GM23248 (cell line): ENCODE results near the gene CIDEC. TPM values are rescaled to one million over a fixed set of nuclear protein-coding genes. Genes with fewer than 3 reads are reported as not detected.

ENCODE experiments used
- DNase-seq: peaks from one replicate; pipeline ENCODE4 v3.0.0-alpha.2; 2015
- H2AFZ ChIP-seq: fragments of 200-600 bp; sonication (generic); 2 replicates; pipeline ENCODE4 v1.6.1; 2016; ENCODE audit warnings: antibody characterized with exemption
- H3F3A ChIP-seq: fragments of 200-600 bp; sonication (generic); 2 replicates; pipeline ENCODE4 v1.6.1; 2016; ENCODE audit warnings: mild to moderate bottlenecking, antibody characterized with exemption, mixed run types; ENCODE audit not compliant: insufficient read depth
- H3K27ac ChIP-seq: fragments of 200-600 bp; sonication (generic); 2 replicates; pipeline ENCODE4 v1.5.1; 2016; ENCODE audit warnings: mild to moderate bottlenecking
- H3K27me3 ChIP-seq: fragments of 200-600 bp; sonication (generic); replicated peaks from 2 replicates; pipeline ENCODE4 v1.6.1; 2016; ENCODE audit warnings: mild to moderate bottlenecking; ENCODE audit not compliant: insufficient read depth
- H3K36me3 ChIP-seq: fragments of 200-600 bp; sonication (generic); 2 replicates; pipeline ENCODE4 v1.6.1; 2016; ENCODE audit warnings: low read depth, mild to moderate bottlenecking
- H3K4me1 ChIP-seq: fragments of 200-600 bp; sonication (generic); 2 replicates; pipeline ENCODE4 v1.6.1; 2016; ENCODE audit warnings: mild to moderate bottlenecking; ENCODE audit not compliant: insufficient read depth
- H3K4me2 ChIP-seq: fragments of 200-600 bp; sonication (generic); one replicate; pipeline ENCODE4 v1.6.1; 2016; ENCODE audit warnings: mild to moderate bottlenecking; ENCODE audit not compliant: unreplicated experiment
- H3K4me3 ChIP-seq: fragments of 200-600 bp; sonication (generic); 2 replicates; pipeline ENCODE4 v1.5.1; 2016; ENCODE audit warnings: mild to moderate bottlenecking
- H3K79me2 ChIP-seq: fragments of 200-600 bp; sonication (generic); 2 replicates; pipeline ENCODE4 v1.6.1; 2016; ENCODE audit warnings: mild to moderate bottlenecking; ENCODE audit not compliant: insufficient read depth
- H3K9ac ChIP-seq: fragments of 200-600 bp; sonication (generic); 2 replicates; pipeline ENCODE4 v1.6.1; 2016; ENCODE audit warnings: mild to moderate bottlenecking
- H3K9me2 ChIP-seq: fragments of 200-600 bp; sonication (generic); 2 replicates; pipeline ENCODE4 v1.6.1; 2016; ENCODE audit warnings: mixed run types, mild to moderate bottlenecking, moderate library complexity; ENCODE audit not compliant: insufficient read depth
- H3K9me3 ChIP-seq: fragments of 200-600 bp; sonication (generic); one replicate; pipeline ENCODE4 v1.6.1; 2017; ENCODE audit warnings: low read depth
- H4K20me1 ChIP-seq: fragments of 200-600 bp; sonication (generic); 2 replicates; pipeline ENCODE4 v1.6.0; 2016; ENCODE audit not compliant: insufficient read depth
- EZH2 ChIP-seq: fragments of 200-600 bp; sonication (generic); IDR thresholded peaks from 2 replicates; pipeline ENCODE4 v1.6.1; 2018; ENCODE audit warnings: antibody characterized with exemption, mild to moderate bottlenecking; ENCODE audit not compliant: insufficient read depth, poor library complexity, severe bottlenecking
- EZH2phosphoT487 ChIP-seq: fragments of 200-600 bp; sonication (generic); IDR thresholded peaks from 2 replicates; pipeline ENCODE4 v1.6.1; 2018; ENCODE audit warnings: antibody characterized with exemption, moderate library complexity, mild to moderate bottlenecking, low read depth; ENCODE audit not compliant: insufficient read depth
- WGBS, 2 experiments: methylation state at CpG; one replicate each; pipeline ENCODE4 v1.1.6; 2015 to 2017; ENCODE audit warnings: low lambda C conversion rate in 2 of 2, low coverage in 1 of 2; ENCODE audit errors: missing lambda C conversion rate in 2 of 2; 5-methylcytosine and 5-hydroxymethylcytosine counted together
- in situ Hi-C: fragments of 300-500 bp; cut with MboI; formaldehyde crosslinking; loops from 2 replicates; pipeline ENCODE4 v1.15.0; 2020
- polyA plus RNA-seq: library from polyadenylated mRNA; unstranded; fragments of >200 nt; fragmentation: Nextera tagmentation; extraction: Ambion mirVana; gene quantifications from 2 replicates; pipeline ENCODE4 v1.2.1, GENCODE V29; 2016
- total RNA-seq: library from RNA; depleted of rRNA; stranded (reverse); fragments of >200 nt; shearing (Covaris generic); gene quantifications from 2 replicates; pipeline ENCODE4 v1.2.3, GENCODE V29; 2014

Gene CIDEC
- total and polyA plus RNA-seq, 2 experiments from 2014 or later = not detected

DNA sequence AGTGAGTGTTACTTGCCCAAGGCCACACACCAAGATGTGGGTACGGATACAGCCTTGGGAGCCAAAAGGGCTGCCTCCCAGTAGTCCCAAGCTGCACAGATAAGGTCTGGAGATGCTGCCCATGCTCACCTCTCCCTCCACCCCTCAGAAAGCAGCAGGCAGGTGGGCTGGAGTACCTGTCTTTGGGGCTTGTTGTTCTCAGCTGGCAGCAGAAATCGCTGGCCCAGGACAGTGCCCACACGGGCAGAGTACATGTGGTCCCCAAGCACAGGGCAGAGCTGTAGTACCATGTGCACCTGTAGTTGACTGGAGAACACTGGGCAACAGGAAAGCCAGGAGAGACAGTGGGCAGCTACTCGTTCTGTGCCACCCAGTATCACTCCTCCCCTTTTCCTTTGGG is 41.2 kb downstream of the CIDEC start:
- TF ChIP-seq EZH2phosphoT487 = no peak
- TF ChIP-seq EZH2 = no peak
- H3K79me2 ChIP-seq = peaks cover 13% of the 10 kb centered on the region
- no peaks in the 10 kb centered on the region for H3K9me3 ChIP-seq
- no peak overlapping the region for H3K4me3 ChIP-seq
- no peak overlapping the region for H3K27ac ChIP-seq
- H3F3A ChIP-seq = no peaks in the 10 kb centered on the region; the same call in 1 of the 2 replicates
- no peaks in the 10 kb centered on the region for H3K9me2 ChIP-seq
- no peaks in the 10 kb centered on the region for H3K4me1 ChIP-seq
- no peaks in the 10 kb centered on the region for H4K20me1 ChIP-seq
- 81% methylated on average over 4 of the region's 4 CpGs for WGBS, 2 experiments
- H3K27me3 ChIP-seq = no peaks in the 10 kb centered on the region
- no peak for DNase-seq
- H2AFZ ChIP-seq = no peak overlapping the region
- H3K9ac ChIP-seq = no peak overlapping the region
- H3K36me3 ChIP-seq = peaks cover 13% of the 10 kb centered on the region; the same call in 1 of the 2 replicates
- in situ Hi-C loops = no loop called here
- H3K4me2 ChIP-seq = no peak overlapping the region

DNA sequence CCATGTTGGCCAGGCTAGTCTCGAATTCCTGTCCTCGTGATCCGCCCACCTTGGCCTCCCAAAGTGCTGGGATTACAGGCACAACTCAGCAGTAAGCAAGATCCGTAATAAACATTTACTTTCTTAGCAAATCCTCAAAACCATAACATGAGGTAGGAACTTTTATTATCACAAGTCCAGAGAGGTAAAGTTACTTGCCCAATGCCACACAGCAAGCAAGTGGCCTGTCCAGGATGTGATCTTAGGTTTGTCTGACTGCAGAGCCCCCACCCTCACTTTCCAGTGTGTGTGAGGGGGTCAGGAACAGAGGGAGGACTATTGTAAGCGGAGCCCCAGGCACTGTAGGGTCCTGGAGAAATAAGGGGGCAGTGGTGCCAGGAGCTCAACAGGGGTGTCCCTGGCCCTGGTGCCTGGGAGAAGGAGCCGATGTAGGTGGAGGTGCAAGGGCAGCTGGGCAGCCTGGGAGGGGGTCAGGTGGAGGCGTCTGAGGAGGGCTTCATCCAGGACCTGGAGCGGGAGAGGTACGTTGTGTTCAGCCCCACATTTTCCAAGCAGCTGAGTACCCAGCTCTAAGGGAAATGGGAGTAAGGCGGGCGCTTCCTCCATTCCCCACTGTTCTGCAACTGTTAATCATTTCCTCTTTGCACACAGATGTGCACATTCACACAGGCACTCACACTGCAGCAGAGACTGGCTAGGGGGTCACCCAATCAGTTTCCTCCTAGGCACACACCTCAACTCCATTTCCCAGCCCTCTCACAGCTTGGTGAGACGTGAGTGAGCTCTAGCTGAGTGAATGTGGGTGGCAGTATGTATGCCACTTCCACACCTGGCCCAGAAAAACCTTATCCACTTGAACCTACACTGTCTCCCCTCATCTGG is 42.1 kb downstream of the CIDEC start:
- Histone ChIP-seq H4K20me1 (no peaks in the 10 kb centered on the region), H3F3A (no peaks in the 10 kb centered on the region), H3K27me3 (no peaks in the 10 kb centered on the region), H3K4me2 (no peak overlapping the region), H3K9ac (no peak overlapping the region), H3K79me2 (peaks cover 11% of the 10 kb centered on the region), H3K9me3 (no peaks in the 10 kb centered on the region), H3K36me3 (peaks cover 13% of the 10 kb centered on the region; the same call in 1 of the 2 replicates), H3K4me1 (no peaks in the 10 kb centered on the region), H3K9me2 (no peaks in the 10 kb centered on the region), H2AFZ (no peak overlapping the region), H3K4me3 (no peak overlapping the region), H3K27ac (no peak overlapping the region)
- WGBS, 2 experiments = 87% methylated on average over 12 of the region's 12 CpGs
- DNase-seq = no peak
- TF ChIP-seq EZH2phosphoT487 (no peak), EZH2 (no peak)
- in situ Hi-C loops = no loop called here

DNA sequence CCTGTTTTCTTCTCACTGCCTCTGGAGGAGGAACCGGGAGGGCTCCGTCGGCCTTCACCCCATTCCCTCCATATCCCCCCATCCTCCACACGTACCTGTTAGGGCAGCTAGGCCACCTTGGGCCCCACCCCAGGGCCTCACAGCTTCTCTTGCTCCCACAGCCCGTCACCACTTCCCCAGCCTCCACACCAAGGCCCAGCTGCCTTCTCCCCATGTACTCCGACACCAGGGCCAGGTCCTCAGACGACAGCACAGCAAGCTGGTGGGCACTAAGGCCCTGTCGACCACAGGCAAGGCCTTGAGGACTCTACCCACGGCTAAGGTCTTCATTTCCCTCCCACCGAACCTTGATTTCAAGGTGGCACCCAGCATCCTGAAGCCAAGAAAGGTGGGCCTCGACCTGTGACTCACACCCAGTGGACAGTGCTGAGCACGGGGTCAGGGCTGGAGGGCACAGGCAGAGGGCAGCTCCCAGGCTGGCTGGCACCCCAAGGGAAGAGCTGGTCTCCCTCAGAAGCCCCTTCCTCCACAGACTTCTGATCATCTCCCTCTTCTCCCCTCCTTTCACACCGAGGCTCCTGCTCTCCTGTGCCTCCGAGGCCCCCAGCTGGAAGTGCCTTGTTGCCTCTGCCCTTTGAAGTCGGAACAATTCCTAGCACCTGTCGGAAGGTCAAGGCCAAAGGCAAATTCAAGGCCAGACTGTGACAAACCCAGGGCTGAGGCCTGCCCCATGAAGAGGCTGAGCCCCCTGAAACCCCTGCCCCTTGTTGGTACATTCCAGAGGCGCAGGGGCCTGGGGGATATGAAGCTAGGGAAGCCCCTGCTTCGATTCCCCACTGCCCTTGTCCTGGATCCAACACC is 45.3 kb downstream of the CIDEC start:
- Histone ChIP-seq H3F3A (0 out of 2 replicates have a peak, but pooled peaks cover 6% of the 10 kb centered on the region), H3K9me3 (no peaks in the 10 kb centered on the region), H3K79me2 (no peaks in the 10 kb centered on the region), H3K27ac (no peak overlapping the region), H3K9me2 (no peaks in the 10 kb centered on the region), H3K4me1 (no peaks in the 10 kb centered on the region), H4K20me1 (no peaks in the 10 kb centered on the region), H3K9ac (no peak overlapping the region), H3K27me3 (no peaks in the 10 kb centered on the region), H3K4me3 (no peak overlapping the region), H3K4me2 (no peak overlapping the region), H3K36me3 (no peaks in the 10 kb centered on the region), H2AFZ (no peak overlapping the region)
- TF ChIP-seq EZH2 = no peak
- TF ChIP-seq EZH2phosphoT487 = no peak
- WGBS, 2 experiments = 72 to 83% methylated on average over 17 to 18 of the region's 18 CpGs
- no peak for DNase-seq
- in situ Hi-C loops = no loop called here

DNA sequence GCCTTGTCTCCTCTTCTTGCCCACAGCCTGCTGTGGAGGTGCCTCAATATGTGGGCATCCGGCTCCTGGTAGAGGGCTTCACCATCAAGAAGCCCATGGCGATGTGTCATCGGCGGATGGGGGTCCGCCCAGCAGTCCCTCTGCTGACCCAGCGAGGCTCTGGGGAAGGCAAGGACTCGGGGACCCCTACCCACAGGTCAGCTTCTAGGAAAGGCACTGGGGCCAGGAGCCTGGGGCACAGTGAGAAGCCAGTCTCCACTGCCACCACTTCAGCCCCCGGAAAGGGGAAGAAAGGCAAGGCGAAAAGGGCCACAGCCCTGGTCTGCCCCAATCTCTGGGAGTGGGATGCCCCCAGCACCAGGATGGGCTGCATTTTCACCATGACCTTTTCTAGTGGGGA is 47.0 kb downstream of the CIDEC start:
- no peaks in the 10 kb centered on the region for H3K27me3 ChIP-seq
- TF ChIP-seq EZH2 = no peak
- no peak for TF ChIP-seq EZH2phosphoT487
- peaks cover 7% of the 10 kb centered on the region; the same call in 1 of the 2 replicates for H3K36me3 ChIP-seq
- no peak overlapping the region for H3K4me2 ChIP-seq
- 90% methylated on average over 9 of the region's 9 CpGs for WGBS, 2 experiments
- no peak for DNase-seq
- 0 out of 2 replicates have a peak, but pooled peaks cover 6% of the 10 kb centered on the region for H3F3A ChIP-seq
- no peaks in the 10 kb centered on the region for H3K9me3 ChIP-seq
- no peak overlapping the region for H3K9ac ChIP-seq
- H3K4me3 ChIP-seq = no peak overlapping the region
- no peak overlapping the region for H3K27ac ChIP-seq
- in situ Hi-C loops = no loop called here
- H4K20me1 ChIP-seq = no peaks in the 10 kb centered on the region
- no peak overlapping the region for H2AFZ ChIP-seq
- no peaks in the 10 kb centered on the region for H3K9me2 ChIP-seq
- H3K79me2 ChIP-seq = no peaks in the 10 kb centered on the region
- no peaks in the 10 kb centered on the region for H3K4me1 ChIP-seq
